DOHH2 (cell line): ENCODE measurements around the gene B4GALT5.

Source experiments
- H3F3A ChIP-seq: fragments of 200-600 bp; sonication (generic), shearing (Covaris generic); 2 replicates; pipeline ENCODE4 v1.6.0; 2016; ENCODE audit warnings: antibody characterized with exemption, mild to moderate bottlenecking; ENCODE audit not compliant: control insufficient read depth, insufficient read depth
- H3K27ac ChIP-seq: fragments of 200-600 bp; sonication (generic); 2 replicates; pipeline ENCODE4 v1.5.1; 2014; ENCODE audit warnings: low read depth, mild to moderate bottlenecking, low read length, moderate library complexity
- H3K27me3 ChIP-seq: fragments of 200-600 bp; sonication (generic); 2 replicates; pipeline ENCODE4 v1.6.1; 2014; ENCODE audit warnings: mild to moderate bottlenecking, low read length, mixed read lengths; ENCODE audit not compliant: control insufficient read depth
- H3K36me3 ChIP-seq: fragments of 200-600 bp; sonication (generic); 2 replicates; pipeline ENCODE4 v1.6.1; 2014; ENCODE audit warnings: mild to moderate bottlenecking, low read length, moderate library complexity, mixed read lengths; ENCODE audit not compliant: control insufficient read depth
- H3K4me1 ChIP-seq: fragments of 200-600 bp; sonication (generic); 2 replicates; pipeline ENCODE4 v1.6.1; 2014; ENCODE audit warnings: mild to moderate bottlenecking, low read length, mixed read lengths; ENCODE audit not compliant: control insufficient read depth
- H3K4me2 ChIP-seq: fragments of 200-600 bp; sonication (generic); 2 replicates; pipeline ENCODE4 v1.6.0; 2014; ENCODE audit warnings: mild to moderate bottlenecking, low read length, moderate library complexity
- H3K4me3 ChIP-seq: fragments of 200-600 bp; sonication (generic); 2 replicates; pipeline ENCODE4 v1.5.1; 2014; ENCODE audit warnings: mild to moderate bottlenecking, low read length, mixed read lengths
- H3K79me2 ChIP-seq: fragments of 200-600 bp; sonication (generic); 2 replicates; pipeline ENCODE4 v1.6.1; 2014; ENCODE audit warnings: mild to moderate bottlenecking, low read length, mixed read lengths; ENCODE audit not compliant: control insufficient read depth
- H3K9me2 ChIP-seq: fragments of 200-600 bp; sonication (generic); replicated peaks from 2 replicates; pipeline ENCODE4 v1.6.1; 2014; ENCODE audit warnings: mild to moderate bottlenecking, low read length, mixed read lengths; ENCODE audit not compliant: control insufficient read depth
- H3K9me3 ChIP-seq: fragments of 200-600 bp; sonication (generic); 2 replicates; pipeline ENCODE4 v1.6.1; 2014; ENCODE audit warnings: antibody characterized with exemption, low read length, mixed read lengths; ENCODE audit not compliant: control insufficient read depth, insufficient read depth
- H4K20me1 ChIP-seq: fragments of 200-600 bp; sonication (generic); 2 replicates; pipeline ENCODE4 v1.6.0; 2014; ENCODE audit warnings: low read depth, mild to moderate bottlenecking, antibody characterized with exemption, low read length, moderate library complexity; ENCODE audit not compliant: control insufficient read depth, insufficient read depth
- EZH2phosphoT487 ChIP-seq: fragments of 200-600 bp; sonication (generic); IDR thresholded peaks from 2 replicates; pipeline ENCODE4 v1.6.1; 2017; ENCODE audit warnings: borderline replicate concordance, mild to moderate bottlenecking, antibody characterized with exemption, low read length, moderate library complexity, mixed read lengths
- TF ChIP-seq, protein P1 (sequence below): fragments of 200-600 bp; sonication (generic); IDR thresholded peaks from one replicate; pipeline ENCODE4 v1.5.1; 2014; ENCODE audit warnings: antibody characterized with exemption, mild to moderate bottlenecking, low read depth, low read length; ENCODE audit not compliant: poor library complexity, severe bottlenecking

B4GALT5 gene

DNA sequence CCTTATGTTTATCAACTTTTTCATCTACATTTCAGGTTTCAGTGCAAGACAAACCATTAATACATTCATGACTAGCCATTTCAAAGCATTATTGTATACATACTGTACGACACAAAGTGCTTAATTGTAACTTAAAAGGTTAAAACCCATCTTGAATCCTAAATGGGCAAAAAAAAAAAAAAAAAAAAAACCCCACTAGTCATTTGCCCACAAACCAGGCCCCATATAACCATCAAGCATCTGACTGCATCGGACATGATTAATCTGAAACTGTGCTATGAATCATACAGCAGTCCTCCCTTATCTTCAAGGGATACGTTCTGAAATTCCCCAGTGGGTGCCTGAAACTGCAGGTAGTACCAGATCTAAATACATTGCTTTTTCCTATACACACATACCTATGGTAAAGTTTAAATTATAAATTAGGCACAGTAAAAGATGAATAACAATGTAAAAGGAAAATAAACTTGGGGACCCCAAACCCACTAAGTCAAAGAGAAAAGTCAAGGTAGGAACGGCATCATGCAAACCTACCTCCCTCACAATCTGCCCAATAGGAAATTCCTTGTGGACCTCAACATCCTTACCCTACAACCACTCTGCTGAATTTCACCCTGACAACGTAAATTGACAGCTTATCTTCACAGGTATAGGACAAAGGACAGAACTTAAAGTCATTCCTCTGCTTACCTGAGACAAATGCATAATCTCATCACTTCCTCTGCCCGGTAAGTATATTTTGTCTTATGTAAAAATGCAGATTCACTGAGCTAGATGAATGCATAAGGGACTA lies 14.3 kb downstream of the B4GALT5 start:
- peaks cover 100% of the 10 kb centered on the region for H3K79me2 ChIP-seq
- H3K4me3 ChIP-seq: no peak overlapping the region
- H3K36me3 ChIP-seq: no peaks in the 10 kb centered on the region
- TF ChIP-seq, protein P1, sequence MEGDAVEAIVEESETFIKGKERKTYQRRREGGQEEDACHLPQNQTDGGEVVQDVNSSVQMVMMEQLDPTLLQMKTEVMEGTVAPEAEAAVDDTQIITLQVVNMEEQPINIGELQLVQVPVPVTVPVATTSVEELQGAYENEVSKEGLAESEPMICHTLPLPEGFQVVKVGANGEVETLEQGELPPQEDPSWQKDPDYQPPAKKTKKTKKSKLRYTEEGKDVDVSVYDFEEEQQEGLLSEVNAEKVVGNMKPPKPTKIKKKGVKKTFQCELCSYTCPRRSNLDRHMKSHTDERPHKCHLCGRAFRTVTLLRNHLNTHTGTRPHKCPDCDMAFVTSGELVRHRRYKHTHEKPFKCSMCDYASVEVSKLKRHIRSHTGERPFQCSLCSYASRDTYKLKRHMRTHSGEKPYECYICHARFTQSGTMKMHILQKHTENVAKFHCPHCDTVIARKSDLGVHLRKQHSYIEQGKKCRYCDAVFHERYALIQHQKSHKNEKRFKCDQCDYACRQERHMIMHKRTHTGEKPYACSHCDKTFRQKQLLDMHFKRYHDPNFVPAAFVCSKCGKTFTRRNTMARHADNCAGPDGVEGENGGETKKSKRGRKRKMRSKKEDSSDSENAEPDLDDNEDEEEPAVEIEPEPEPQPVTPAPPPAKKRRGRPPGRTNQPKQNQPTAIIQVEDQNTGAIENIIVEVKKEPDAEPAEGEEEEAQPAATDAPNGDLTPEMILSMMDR: no peak
- TF ChIP-seq EZH2phosphoT487: no peak
- no peaks in the 10 kb centered on the region for H3K9me3 ChIP-seq
- H3F3A ChIP-seq: peaks cover 6% of the 10 kb centered on the region; the same call in 1 of the 2 replicates
- no peaks in the 10 kb centered on the region for H3K9me2 ChIP-seq
- H3K4me2 ChIP-seq: peak overlapping the region; percentile 17; the same call in 1 of the 2 replicates
- no peak overlapping the region for H3K27ac ChIP-seq
- peaks cover 91% of the 10 kb centered on the region for H3K4me1 ChIP-seq
- no peaks in the 10 kb centered on the region for H3K27me3 ChIP-seq
- peaks cover 34% of the 10 kb centered on the region for H4K20me1 ChIP-seq

DNA sequence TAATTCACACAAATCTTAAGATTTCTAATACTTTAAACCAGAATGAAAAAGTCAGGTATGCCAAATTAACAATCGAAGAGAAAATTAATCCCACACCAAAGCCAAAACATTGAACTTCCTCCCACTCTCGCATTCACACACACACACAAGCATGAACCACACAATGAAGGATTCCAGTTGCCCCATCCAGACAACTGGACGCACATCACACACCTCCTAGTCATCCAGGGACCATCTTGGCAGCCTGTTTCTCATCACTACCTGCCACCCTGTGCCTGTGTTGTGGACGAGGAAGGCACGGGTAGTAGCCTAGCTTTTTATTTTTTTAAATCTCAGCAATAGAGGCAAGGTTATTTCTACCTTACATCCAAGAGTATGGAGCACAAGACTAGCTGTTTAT lies 15.2 kb downstream of the B4GALT5 start:
- Histone ChIP-seq H3K4me1 (peaks cover 91% of the 10 kb centered on the region), H3K4me2 (no peak overlapping the region; the same call in 1 of the 2 replicates)

DNA sequence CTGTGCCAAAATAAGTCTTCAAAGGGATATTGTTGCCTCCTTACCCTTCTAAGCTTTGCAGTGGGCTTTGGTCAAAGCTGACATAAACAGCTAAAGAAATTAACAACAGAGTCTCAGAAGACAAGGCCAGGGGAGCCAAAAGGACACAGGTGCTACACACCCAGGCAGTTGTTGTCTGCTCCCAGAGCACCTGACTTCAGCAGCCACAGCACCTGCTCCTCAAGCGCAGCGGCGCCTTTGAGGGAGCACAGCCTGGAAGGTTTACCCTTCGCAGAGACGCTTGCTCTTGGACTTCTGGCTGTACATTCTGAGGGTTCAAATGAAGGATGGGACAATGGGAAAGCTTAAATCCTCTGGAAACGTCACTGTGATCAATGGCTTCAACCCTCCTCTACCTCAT lies 16.6 kb downstream of the B4GALT5 start:
- H3F3A ChIP-seq: no peaks in the 10 kb centered on the region
- H4K20me1 ChIP-seq: peaks cover 46% of the 10 kb centered on the region
- no peaks in the 10 kb centered on the region for H3K9me2 ChIP-seq
- no peak for TF ChIP-seq EZH2phosphoT487
- TF ChIP-seq, protein P1: no peak
- no peaks in the 10 kb centered on the region for H3K36me3 ChIP-seq
- H3K79me2 ChIP-seq: peaks cover 100% of the 10 kb centered on the region
- H3K4me2 ChIP-seq: no peak overlapping the region
- H3K4me1 ChIP-seq: peaks cover 91% of the 10 kb centered on the region
- H3K9me3 ChIP-seq: no peaks in the 10 kb centered on the region
- no peak overlapping the region for H3K4me3 ChIP-seq
- H3K27me3 ChIP-seq: no peaks in the 10 kb centered on the region
- no peak overlapping the region for H3K27ac ChIP-seq

More for the DNA sequence above, 15.2 kb downstream of the B4GALT5 start:
- Histone ChIP-seq H3K79me2 (peaks cover 100% of the 10 kb centered on the region), H3K9me3 (no peaks in the 10 kb centered on the region), H4K20me1 (peaks cover 40% of the 10 kb centered on the region), H3K9me2 (no peaks in the 10 kb centered on the region), H3K27ac (no peak overlapping the region), H3K27me3 (no peaks in the 10 kb centered on the region), H3F3A (no peaks in the 10 kb centered on the region), H3K36me3 (no peaks in the 10 kb centered on the region), H3K4me3 (no peak overlapping the region)
- TF ChIP-seq EZH2phosphoT487: no peak
- TF ChIP-seq, protein P1: no peak
